ENCODE measurements around the gene OPRM1. TPM values are rescaled to one million over a fixed set of nuclear protein-coding genes. Genes with fewer than 3 reads are reported as not detected.

Gene OPRM1
- total and polyA plus RNA-seq, 2 of the 8 experiments (the other 6 are each of a cell fraction or from before 2014, with no cell fraction given), result not detected

DNA sequence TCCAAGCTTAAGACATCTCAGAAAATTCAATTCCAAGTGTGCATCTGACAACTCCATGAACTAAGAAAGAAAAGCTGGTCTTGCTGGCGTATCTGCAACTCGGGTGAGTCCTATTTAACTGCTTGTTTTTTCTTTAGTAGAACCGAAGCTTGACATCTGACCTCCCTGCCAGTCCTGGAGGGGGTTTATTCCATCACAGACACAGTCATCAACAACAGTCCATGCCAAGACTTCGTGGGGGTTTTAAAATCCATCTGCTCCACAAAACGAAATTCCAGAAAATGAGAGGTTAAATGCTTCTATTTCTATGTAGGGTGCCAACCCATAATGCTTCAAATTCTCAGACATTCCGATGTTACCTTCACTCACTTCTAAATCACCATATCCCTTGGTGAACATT lies 183.7 kb downstream of the OPRM1 start (continued):
- TF ChIP-seq BCL11A (IDR thresholded peaks at IDR 0.05; ENCODE audit: low read depth in 2 of 2, low read length in 2 of 2) (no peak), RXRA (IDR thresholded peaks at IDR 0.05; ENCODE audit: insufficient read depth, low read depth, low read length) (no peak), GABPA (IDR thresholded peaks at IDR 0.05; ENCODE audit: borderline replicate concordance, insufficient read depth, low read length) (no peak)

Data from H1 (cell line).